Forelimb muscle (tissue), 1 donor: Measurements from ENCODE around the gene MCTP2. TPM values are rescaled to one million over a fixed set of nuclear protein-coding genes. Genes with fewer than 3 reads are reported as not detected.

ENCODE experiments used
- DNase-seq: peaks from one replicate; pipeline ENCODE4 v3.0.0-alpha.2; 2013; ENCODE audit warnings: low read depth
- polyA plus RNA-seq: library from polyadenylated mRNA; unstranded; fragments of 120-200 nt; gene quantifications from one replicate; pipeline ENCODE4 v1.2.1, GENCODE V29; 2013; ENCODE audit not compliant: insufficient read length

MCTP2 gene
- polyA plus RNA-seq, 1 donor, result 0.37 TPM

- no peak for DNase-seq
Measured at GRCh38 chr15:94352636-94353487, 121.5 kb downstream of the MCTP2 start.

- no peak for DNase-seq
Measured at GRCh38 chr15:94353488-94353820, 122.1 kb downstream of the MCTP2 start.

GRCh38 chr15:94354655-94355054 lies 123.3 kb downstream of the MCTP2 start:
- no peak for DNase-seq

- no peak for DNase-seq
Measured at GRCh38 chr15:94359716-94360115, 128.4 kb downstream of the MCTP2 start.

GRCh38 chr15:94360251-94360685 lies 128.9 kb downstream of the MCTP2 start:
- no peak for DNase-seq

- no peak for DNase-seq
Measured at GRCh38 chr15:94362385-94363092, 131.2 kb downstream of the MCTP2 start.

GRCh38 chr15:94363382-94363781 lies 132.0 kb downstream of the MCTP2 start:
- no peak for DNase-seq

- no peak for DNase-seq
Measured at GRCh38 chr15:94366781-94367180, 135.4 kb downstream of the MCTP2 start.

- DNase-seq, result no peak
Measured at GRCh38 chr15:94367726-94368535, 136.6 kb downstream of the MCTP2 start.

- no peak for DNase-seq
Measured at GRCh38 chr15:94370206-94370935, 139.0 kb downstream of the MCTP2 start.

- DNase-seq, result no peak
Measured at GRCh38 chr15:94370936-94371285, 139.6 kb downstream of the MCTP2 start.

GRCh38 chr15:94372821-94373220 lies 141.5 kb downstream of the MCTP2 start:
- DNase-seq, result no peak

- no peak for DNase-seq
Measured at GRCh38 chr15:94375997-94376396, 144.6 kb downstream of the MCTP2 start.

- DNase-seq, result no peak
Measured at GRCh38 chr15:94379986-94380385, 148.6 kb downstream of the MCTP2 start.

GRCh38 chr15:94380798-94381197 lies 149.4 kb downstream of the MCTP2 start:
- DNase-seq, result no peak

- no peak for DNase-seq
Measured at GRCh38 chr15:94381384-94381783, 150.0 kb downstream of the MCTP2 start.

- no peak for DNase-seq
Measured at GRCh38 chr15:94383041-94383440, 151.7 kb downstream of the MCTP2 start.

GRCh38 chr15:94383706-94384105 lies 152.3 kb downstream of the MCTP2 start:
- DNase-seq, result no peak

GRCh38 chr15:94385441-94385840 lies 154.1 kb downstream of the MCTP2 start:
- DNase-seq, result no peak

GRCh38 chr15:94386351-94386750 lies 155.0 kb downstream of the MCTP2 start:
- DNase-seq, result no peak

GRCh38 chr15:94387442-94387841 lies 156.1 kb downstream of the MCTP2 start:
- no peak for DNase-seq
